NOMO-1 treated with dmso at 0.1 percent for 144 hours (cell line): ENCODE measurements around the gene NOD1.
A peak's percentile ranks its signal among the peaks of the same experiment; 100 is the strongest.
"Not testable (repeated sequence)": the region's sequence is repeated elsewhere in the genome, so short reads cannot be mapped to it uniquely, and the experiment has no call there.

Source experiments
- DNase-seq: peaks from one replicate; lab custom pipeline; 2025; ENCODE audit not compliant: unreplicated experiment; lab: John Stamatoyannopoulos, UW

The NOD1 gene

DNA sequence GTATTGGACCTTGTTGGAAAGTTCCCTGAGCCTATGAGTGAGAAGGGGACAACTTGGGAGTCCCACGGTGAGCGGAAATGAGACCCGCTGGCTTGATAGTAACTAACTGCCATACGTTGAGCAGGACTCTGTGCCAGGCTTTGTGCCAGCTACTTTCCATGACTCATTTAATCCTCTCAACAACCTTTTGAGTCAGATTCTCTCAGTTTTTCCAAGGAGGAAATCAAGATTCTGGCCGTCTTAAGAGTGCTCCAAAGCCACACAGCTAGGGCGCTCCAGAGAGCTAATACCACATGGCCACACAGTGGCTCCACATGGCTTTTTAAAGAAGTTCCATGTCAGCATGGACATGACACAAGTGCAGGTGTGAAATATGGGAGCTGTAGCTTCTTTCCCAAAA is 55.7 kb downstream of the NOD1 start:
- DNase-seq, result no peak

GRCh38 chr7:30421647-30422196 is 56.9 kb downstream of the NOD1 start:
- DNase-seq, result no peak

DNA sequence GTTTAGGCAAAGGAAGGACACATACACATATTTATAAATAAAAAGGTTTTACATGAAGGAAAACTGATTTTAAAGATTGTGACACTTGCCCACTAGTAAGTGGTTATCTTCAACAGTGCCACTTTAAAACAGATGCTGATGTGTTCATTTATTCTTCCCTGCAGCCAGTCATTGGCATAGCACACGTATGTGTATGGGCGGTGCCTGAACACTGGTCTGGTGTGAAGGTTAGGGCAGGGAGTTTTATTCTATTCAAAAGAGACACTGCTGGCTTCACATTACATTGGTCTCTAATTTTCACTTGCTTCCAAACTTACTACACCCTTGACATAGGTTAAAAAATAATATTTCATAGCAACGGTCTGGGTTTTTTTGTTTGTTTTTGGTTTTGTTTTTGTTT is 57.9 kb downstream of the NOD1 start:
- DNase-seq, result no peak

- not testable (repeated sequence) for DNase-seq
Measured at GRCh38 chr7:30420080-30420479, 58.5 kb downstream of the NOD1 start.

- DNase-seq, result no peak
Measured at GRCh38 chr7:30413864-30414263, 64.7 kb downstream of the NOD1 start.

GRCh38 chr7:30412782-30413504 is 65.6 kb downstream of the NOD1 start:
- peak; percentile 23 for DNase-seq

GRCh38 chr7:30411897-30412296 is 66.7 kb downstream of the NOD1 start:
- no peak for DNase-seq

GRCh38 chr7:30411173-30411572 is 67.4 kb downstream of the NOD1 start:
- DNase-seq, result peak; percentile 55

- DNase-seq, result peak; percentile 15
Measured at GRCh38 chr7:30406664-30407425, 71.7 kb downstream of the NOD1 start.

DNA sequence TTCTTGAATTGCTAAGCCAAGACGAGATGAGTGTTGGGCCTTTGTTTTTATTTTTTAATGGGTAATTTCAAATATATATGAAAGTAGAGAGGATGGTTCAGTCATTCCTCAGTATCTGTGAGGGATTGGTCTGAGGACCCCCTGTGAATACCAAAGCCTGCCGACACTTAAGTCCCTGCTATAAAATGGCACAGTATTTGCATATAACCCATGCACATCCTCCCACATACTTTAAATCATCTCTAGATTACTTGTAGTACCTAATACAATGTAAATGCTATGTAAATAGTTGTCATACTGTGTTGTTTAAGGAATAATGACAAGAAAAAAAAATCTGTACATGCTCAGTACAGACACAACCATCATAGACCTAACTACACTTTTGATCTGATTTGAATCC is 73.4 kb downstream of the NOD1 start:
- DNase-seq, result no peak

GRCh38 chr7:30403477-30403876 is 75.1 kb downstream of the NOD1 start:
- DNase-seq, result no peak

GRCh38 chr7:30396389-30396788 is 82.2 kb downstream of the NOD1 start:
- DNase-seq, result no peak

- no peak for DNase-seq
Measured at GRCh38 chr7:30395676-30396075, 82.9 kb downstream of the NOD1 start.

- DNase-seq, result no peak
Measured at GRCh38 chr7:30391806-30392205, 86.8 kb downstream of the NOD1 start.

GRCh38 chr7:30390736-30391636 is 87.6 kb downstream of the NOD1 start:
- no peak for DNase-seq

DNA sequence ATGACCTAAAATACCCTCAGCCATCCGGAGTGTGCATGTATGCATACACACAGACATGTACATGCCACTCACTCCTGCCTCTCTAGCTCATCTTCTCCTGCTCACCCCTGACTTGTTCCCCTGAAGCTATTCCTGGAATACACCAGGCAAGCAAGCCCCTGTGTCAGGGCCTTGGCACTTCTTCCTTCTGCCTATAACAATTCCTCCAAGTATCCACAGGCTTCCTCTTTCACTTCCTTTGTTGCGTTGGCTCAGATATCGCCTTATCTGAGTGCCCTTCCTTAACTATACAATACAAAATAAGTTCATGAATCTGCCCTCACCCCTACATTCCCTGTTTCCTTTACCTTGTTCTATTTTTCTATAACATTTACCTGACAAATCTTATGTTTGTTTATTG is 88.8 kb downstream of the NOD1 start:
- no peak for DNase-seq

DNA sequence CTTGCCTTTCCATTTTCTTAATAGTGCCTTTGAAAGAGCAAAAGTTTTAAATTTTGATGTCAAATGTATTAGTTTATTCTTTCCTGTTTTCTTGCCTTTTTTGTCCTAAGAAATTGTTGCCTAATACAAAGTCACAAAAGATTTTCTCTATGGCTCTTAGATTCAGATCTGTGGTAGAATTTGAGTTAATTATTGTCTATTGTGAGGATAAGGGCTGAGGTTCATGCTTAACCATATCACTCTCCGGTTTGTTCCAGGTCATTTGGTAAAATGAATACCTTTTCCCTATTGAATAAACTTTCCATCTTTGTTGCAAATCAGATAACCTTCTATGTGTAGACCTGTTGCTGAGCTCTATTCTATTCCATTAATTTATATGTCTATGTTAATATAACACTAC is 96.0 kb downstream of the NOD1 start:
- no peak for DNase-seq

DNA sequence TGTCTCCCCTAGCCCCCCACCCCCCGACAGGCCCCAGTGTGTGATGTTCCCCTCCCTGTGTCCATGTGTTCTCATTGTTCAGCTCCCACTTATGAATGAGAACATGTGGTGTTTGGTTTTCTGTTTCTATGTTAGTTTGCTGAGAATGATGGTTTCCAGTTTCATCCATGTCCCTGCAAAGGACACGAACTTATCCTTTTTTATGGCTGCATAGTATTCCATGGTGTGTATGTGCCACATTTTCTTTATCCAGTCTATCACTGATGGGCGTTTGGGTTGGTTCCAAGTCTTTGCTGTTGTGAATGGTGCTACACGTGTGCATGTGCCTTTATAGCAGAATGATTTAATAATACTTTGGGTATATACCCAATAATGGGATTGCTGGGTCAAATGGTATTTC is 97.8 kb downstream of the NOD1 start:
- not testable (repeated sequence) for DNase-seq

DNA sequence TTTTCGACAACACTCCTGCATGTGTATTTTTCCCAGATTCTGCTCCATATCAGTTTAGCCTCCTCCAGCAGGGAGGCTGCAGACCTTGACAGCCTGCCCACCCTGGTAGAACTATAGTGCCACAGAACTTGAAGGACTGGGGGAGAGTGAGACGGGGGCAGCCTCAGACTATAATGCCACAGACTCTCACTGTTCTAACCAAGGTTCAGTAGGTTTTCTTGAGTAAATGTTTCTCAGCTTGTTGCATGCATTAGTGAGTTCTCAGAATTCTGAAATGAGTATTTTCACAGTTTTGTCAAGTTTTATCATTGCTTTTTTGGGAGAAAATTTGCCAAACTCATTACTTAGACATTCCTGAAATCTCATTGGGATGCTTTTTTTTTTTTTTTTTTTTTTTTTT is 98.3 kb downstream of the NOD1 start:
- no peak for DNase-seq

DNA sequence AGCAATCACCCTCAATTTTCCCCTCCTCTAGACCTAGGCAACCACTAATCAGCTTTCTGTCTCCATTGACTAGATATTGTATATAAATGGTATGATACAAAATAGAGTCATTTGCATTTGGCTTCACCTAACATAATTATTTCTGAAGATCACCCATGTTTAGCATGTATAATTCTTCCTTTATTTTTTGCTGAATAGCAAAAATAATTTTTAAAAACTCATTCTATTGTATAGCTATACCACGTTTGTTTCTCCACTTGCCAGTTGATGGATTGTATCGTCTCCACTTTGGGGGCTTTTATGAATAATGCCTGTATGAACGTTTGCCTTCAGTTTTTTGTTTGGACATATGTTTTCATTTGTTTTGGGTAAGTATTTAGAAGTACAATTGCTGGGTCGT is 98.8 kb downstream of the NOD1 start:
- no peak for DNase-seq

GRCh38 chr7:30379131-30379530 is 99.5 kb downstream of the NOD1 start:
- DNase-seq, result no peak
